Kidney epithelial cell (primary cell): Measurements from ENCODE around the gene SMIM17. TPM values are rescaled to one million over a fixed set of nuclear protein-coding genes. Genes with fewer than 3 reads are reported as not detected.

Source experiments
- DNase-seq: peaks from one replicate; pipeline ENCODE4 v3.0.0-alpha.2; 2010; ENCODE audit warnings: low read depth
- H3K27me3 ChIP-seq: 2 replicates; pipeline ENCODE4 v1.6.0; 2011; ENCODE audit warnings: low read length; ENCODE audit not compliant: control insufficient read depth, insufficient read depth
- H3K36me3 ChIP-seq: 2 replicates; pipeline ENCODE4 v1.5.1; 2011; ENCODE audit warnings: low read length; ENCODE audit not compliant: control insufficient read depth, insufficient read depth
- H3K4me3 ChIP-seq: 2 replicates; pipeline ENCODE4 v1.5.1; 2011; ENCODE audit warnings: low read depth, mild to moderate bottlenecking, control low read depth, low read length
- total RNA-seq: library from RNA; depleted of rRNA; stranded (reverse); fragments of >200 nt; gene quantifications from 2 replicates; pipeline ENCODE4 v1.2.3, GENCODE V29; 2015
- TF ChIP-seq, protein P1 (sequence below): IDR thresholded peaks from 2 replicates; pipeline ENCODE4 v1.5.1; 2011; ENCODE audit warnings: mild to moderate bottlenecking, moderate library complexity, low read length, control low read depth, inconsistent platforms; ENCODE audit not compliant: insufficient read depth, poor library complexity, severe bottlenecking

SMIM17 gene
- total RNA-seq, 1 donor from 2014 or later, result 0.46 TPM

DNA sequence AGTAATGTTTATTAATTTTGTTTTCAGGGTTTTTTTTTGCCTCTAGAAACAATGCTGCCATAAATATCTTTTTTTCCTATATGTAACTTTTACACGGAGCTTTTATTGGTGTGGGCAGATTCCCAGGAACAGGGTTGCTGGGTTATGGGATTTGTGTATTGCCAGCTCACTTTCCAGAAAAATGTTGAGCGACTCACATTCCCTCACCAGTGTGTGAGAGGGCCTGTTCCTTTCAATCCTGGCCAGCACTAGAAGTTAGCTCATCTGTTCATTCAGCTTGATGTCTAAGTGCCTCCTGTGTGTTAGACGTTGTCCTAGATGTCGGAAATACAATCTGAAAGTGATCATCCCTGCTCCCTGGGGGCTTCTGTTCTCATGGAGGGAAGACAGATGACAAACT is 45.3 kb upstream of the SMIM17 start:
- no peak for DNase-seq
- TF ChIP-seq, protein P1, sequence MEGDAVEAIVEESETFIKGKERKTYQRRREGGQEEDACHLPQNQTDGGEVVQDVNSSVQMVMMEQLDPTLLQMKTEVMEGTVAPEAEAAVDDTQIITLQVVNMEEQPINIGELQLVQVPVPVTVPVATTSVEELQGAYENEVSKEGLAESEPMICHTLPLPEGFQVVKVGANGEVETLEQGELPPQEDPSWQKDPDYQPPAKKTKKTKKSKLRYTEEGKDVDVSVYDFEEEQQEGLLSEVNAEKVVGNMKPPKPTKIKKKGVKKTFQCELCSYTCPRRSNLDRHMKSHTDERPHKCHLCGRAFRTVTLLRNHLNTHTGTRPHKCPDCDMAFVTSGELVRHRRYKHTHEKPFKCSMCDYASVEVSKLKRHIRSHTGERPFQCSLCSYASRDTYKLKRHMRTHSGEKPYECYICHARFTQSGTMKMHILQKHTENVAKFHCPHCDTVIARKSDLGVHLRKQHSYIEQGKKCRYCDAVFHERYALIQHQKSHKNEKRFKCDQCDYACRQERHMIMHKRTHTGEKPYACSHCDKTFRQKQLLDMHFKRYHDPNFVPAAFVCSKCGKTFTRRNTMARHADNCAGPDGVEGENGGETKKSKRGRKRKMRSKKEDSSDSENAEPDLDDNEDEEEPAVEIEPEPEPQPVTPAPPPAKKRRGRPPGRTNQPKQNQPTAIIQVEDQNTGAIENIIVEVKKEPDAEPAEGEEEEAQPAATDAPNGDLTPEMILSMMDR, result no peak
- Histone ChIP-seq H3K27me3 (no peaks in the 10 kb centered on the region), H3K36me3 (peaks cover 3% of the 10 kb centered on the region), H3K4me3 (no peak overlapping the region)

DNA sequence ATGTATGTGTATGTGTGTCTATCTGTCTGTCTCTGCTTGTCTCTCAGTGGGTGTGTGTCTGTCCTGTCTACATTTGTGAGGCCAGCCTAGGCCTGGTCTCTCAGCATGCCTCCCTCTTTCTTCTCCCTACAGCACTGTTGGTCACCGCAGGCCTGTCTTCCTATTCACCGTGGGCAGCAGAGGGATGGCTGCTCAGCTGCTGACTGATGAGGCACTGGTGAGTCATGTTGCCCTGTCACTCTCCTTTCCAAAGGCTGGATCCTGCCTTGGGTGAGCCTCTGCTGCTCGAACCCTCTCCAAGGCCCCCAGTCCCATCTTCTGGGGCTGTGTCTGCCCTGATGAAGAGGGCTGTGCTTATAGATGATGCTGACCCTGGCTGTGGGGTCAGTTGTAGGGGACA is 41.6 kb upstream of the SMIM17 start:
- Histone ChIP-seq H3K4me3 (no peak overlapping the region), H3K36me3 (peaks cover 3% of the 10 kb centered on the region), H3K27me3 (no peaks in the 10 kb centered on the region)
- TF ChIP-seq, protein P1, result no peak
- no peak for DNase-seq

DNA sequence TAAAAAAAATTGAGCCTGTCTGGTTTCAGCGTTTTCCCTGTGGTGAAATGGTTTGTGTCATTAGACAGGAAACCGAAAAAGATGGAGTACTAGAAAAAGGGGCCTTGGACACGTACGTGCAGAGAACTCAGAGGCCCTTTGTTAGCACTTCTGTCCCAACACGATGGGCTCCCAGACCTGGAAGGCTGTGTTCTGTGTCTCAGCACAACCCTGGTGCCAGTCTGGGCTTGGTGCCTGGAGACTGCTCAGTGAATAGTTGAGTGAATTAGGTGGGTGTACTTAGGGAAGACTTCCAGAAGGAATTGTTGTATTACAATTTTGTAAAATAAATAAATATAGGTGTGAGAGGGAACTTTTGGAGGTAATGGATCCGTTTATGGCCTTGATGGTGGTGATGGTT is 39.1 kb upstream of the SMIM17 start:
- Histone ChIP-seq H3K4me3 (no peak overlapping the region), H3K36me3 (peaks cover 1% of the 10 kb centered on the region), H3K27me3 (no peaks in the 10 kb centered on the region)
- no peak for DNase-seq
- TF ChIP-seq, protein P1, result no peak

DNA sequence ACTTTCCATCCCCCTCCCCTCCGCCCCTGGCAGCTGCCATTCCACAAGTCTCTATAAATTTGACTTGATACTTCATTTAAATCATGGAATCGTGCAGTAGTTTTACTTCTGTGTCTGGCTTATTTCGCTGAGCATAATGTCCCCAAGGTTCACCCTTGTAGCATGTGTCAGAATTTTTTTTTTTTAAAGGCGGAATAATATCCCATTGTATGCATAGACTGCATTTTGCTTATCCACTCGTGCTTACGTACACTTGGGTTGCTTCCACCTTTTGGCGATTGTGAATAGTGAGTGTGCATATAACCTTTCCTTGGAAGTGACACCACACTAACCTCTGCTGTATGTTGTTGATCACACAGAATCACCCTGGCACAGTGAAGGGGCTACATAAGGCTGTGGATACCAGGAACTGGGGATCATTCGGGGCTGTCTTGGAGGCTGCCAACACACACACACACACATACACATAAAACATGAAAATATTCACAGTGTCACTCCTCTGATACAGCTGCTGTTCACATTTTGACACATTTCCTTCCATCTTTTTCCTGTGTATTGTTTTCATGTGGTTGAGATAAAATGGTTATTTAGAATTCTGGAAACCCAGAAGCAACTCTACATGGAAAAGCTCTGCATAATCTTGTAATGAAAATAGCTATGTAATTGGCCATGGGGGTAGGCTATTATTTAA is 34.5 kb upstream of the SMIM17 start:
- Histone ChIP-seq H3K27me3 (no peaks in the 10 kb centered on the region), H3K4me3 (no peak overlapping the region), H3K36me3 (no peaks in the 10 kb centered on the region)
- DNase-seq, result no peak
- TF ChIP-seq, protein P1, result no peak

DNA sequence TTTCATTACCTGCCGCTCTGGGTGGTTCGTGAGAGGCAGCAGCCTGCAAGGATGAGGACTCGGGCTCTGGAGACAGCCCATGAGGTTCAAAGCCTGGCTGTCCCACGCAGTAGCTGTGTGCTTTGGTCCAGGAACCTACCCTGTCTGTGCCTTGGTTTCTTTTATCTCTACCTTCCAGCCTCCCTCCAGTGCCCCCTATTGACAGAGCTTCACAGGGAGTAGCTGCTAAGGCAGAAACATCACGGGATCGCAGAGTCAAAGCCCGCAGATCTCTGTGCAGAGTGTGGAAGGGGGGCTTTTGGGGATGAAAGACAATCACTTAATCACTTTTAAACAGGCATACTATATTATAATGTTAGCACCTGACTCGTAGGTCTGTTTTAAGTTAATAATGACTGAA is 31.7 kb upstream of the SMIM17 start:
- DNase-seq, result no peak
- TF ChIP-seq, protein P1, result no peak
- Histone ChIP-seq H3K36me3 (no peaks in the 10 kb centered on the region), H3K4me3 (no peak overlapping the region), H3K27me3 (no peaks in the 10 kb centered on the region)

DNA sequence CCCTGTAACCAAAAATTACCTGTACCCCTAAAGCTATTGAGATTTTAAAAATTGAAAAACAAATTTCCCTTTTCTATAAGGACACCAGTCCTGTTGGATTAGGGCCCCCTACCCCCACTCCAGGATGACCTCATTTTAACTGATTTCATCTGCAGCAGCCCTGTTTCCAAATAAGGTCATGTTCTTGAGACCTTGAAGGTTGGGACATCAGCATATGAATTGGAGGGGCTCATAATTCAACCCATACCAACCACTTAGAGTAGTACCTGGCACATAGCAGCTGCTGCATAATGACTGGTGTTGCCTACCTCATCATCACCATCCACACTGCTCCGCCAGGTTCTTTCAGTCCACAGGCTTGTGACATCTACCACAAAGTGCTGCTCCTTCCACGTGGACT is 30.2 kb upstream of the SMIM17 start:
- no peaks in the 10 kb centered on the region for H3K36me3 ChIP-seq

More for the DNA sequence above, 30.2 kb upstream of the SMIM17 start:
- Histone ChIP-seq H3K4me3 (no peak overlapping the region), H3K27me3 (no peaks in the 10 kb centered on the region)
- no peak for DNase-seq
- TF ChIP-seq, protein P1, result no peak
